ENCODE results near the gene EXOSC5.

DNA sequence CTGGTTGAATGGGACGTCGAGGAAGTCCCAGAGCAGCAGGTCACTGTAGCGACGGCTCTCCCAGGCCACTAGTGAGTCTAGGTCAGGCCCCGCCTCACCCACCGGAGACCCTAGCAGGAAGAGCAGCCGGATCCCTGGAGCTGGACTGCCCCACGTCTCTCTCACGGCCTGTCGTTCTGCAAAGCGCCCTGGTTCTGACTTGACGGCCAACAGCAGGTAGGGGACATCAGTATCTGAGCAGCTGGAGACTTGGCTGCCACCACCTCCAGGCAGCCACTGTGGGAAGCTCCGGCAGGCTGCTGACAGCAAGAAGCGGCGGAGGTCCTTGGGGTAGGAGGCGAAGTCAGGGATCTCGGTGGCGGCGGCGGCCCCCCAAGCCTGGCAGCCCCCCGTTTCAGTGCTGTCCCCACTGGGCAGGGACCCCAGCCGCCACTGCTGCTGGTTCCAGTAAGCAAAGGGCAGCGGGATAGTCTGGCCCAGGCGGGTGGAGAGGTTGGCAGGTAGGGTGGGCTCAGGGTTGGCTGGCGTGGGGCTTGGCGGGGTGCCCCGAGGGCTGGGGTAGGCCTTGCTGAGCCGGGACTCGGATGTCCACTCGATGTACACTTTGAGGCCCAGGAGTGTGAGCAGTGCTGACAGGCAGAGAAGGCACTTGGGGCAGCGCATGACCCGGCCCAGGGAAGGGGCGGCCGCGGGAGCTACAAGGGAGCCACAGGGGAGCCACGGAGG lies 29.1 kb upstream of the EXOSC5 start:
- TF ChIP-seq POLR2A (IDR thresholded peaks at IDR 0.05; ENCODE audit: low read depth, low read length) (no peak), POLR2AphosphoS5 (IDR thresholded peaks at IDR 0.05; ENCODE audit: low read depth, low read length) (no peak), TAF1 (IDR thresholded peaks at IDR 0.05; ENCODE audit: low read depth, low read length) (no peak), SPI1 (IDR thresholded peaks at IDR 0.05; ENCODE audit: low read depth, low read length) (no peak), POU2F2 (IDR thresholded peaks at IDR 0.05; ENCODE audit: low read depth, low read length) (no peak), PAX5 (IDR thresholded peaks at IDR 0.05; ENCODE audit: insufficient read depth, low read length, severe bottlenecking) (no peak)

All from GM12891 (cell line).